Osteocyte (in vitro differentiated cells): Measurements from ENCODE around the gene JDP2. TPM values are rescaled to one million over a fixed set of nuclear protein-coding genes. Genes with fewer than 3 reads are reported as not detected.

ENCODE experiments used
- DNase-seq: peaks from one replicate; pipeline ENCODE4 v3.0.0; 2021; ENCODE audit warnings: mixed read lengths; ENCODE audit not compliant: unreplicated experiment; ENCODE audit errors: extremely low spot score
- H3K27ac Mint-ChIP-seq: one replicate; pipeline ENCODE4 v1.8.0; 2021; ENCODE audit warnings: mild to moderate bottlenecking, mixed read lengths; ENCODE audit not compliant: unreplicated experiment
- H3K27me3 Mint-ChIP-seq: one replicate; pipeline ENCODE4 v1.8.0; 2021; ENCODE audit warnings: mixed read lengths; ENCODE audit not compliant: unreplicated experiment
- H3K36me3 Mint-ChIP-seq: one replicate; pipeline ENCODE4 v1.8.0; 2021; ENCODE audit warnings: mixed read lengths; ENCODE audit not compliant: unreplicated experiment
- H3K4me1 Mint-ChIP-seq: one replicate; pipeline ENCODE4 v1.8.0; 2021; ENCODE audit warnings: mixed read lengths; ENCODE audit not compliant: unreplicated experiment
- H3K4me3 Mint-ChIP-seq: one replicate; pipeline ENCODE4 v1.8.0; 2021; ENCODE audit warnings: mild to moderate bottlenecking, moderate library complexity, mixed read lengths; ENCODE audit not compliant: unreplicated experiment
- H3K9me3 Mint-ChIP-seq: one replicate; pipeline ENCODE4 v1.8.0; 2021; ENCODE audit warnings: mixed read lengths; ENCODE audit not compliant: unreplicated experiment
- total RNA-seq: library from RNA; stranded (reverse); gene quantifications from 2 replicates; pipeline ENCODE4 v1.2.1, GENCODE V29; 2021
- TF ChIP-seq, protein P1 (sequence below): fragments of 200-600 bp; sonication (generic); IDR thresholded peaks from 2 replicates; pipeline ENCODE4 v1.5.0; 2021; ENCODE audit warnings: antibody characterized with exemption, mild to moderate bottlenecking, moderate library complexity

Gene JDP2
- total RNA-seq, 1 donor from 2014 or later: 57.1 TPM

DNA sequence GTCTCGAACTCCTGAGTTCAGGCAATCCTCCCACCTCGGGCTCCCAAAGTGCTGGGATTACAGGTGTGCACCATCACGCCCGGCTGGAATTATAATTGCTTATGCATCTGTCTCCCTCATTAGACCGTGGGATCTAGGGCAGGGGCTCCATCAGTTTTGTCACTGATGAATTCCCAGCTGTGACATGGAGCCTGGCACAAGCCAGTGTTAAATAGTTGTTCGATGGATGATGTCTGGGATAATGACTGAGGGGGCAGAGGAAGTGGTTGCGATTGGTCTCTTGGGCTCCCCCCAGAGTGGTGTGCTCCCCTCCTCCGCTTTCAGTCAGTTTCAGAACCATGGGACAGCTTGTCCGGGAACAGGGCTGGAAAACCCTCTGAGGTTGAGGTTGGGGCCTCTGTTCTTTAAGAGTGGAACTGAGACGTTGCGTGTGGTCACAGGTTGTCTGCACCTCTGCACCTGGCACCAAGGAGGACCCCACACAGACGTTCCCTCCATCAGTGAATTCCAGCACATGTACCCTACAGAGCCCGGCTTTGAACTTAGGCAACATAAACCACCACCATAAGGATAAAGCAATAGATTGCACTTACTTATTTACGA lies 63.7 kb downstream of the JDP2 start:
- H3K4me1 Mint-ChIP-seq: peaks cover 4% of the 10 kb centered on the region
- H3K27me3 Mint-ChIP-seq: peaks cover 19% of the 10 kb centered on the region
- H3K27ac Mint-ChIP-seq: no peak overlapping the region
- no peaks in the 10 kb centered on the region for H3K9me3 Mint-ChIP-seq
- TF ChIP-seq, protein P1, sequence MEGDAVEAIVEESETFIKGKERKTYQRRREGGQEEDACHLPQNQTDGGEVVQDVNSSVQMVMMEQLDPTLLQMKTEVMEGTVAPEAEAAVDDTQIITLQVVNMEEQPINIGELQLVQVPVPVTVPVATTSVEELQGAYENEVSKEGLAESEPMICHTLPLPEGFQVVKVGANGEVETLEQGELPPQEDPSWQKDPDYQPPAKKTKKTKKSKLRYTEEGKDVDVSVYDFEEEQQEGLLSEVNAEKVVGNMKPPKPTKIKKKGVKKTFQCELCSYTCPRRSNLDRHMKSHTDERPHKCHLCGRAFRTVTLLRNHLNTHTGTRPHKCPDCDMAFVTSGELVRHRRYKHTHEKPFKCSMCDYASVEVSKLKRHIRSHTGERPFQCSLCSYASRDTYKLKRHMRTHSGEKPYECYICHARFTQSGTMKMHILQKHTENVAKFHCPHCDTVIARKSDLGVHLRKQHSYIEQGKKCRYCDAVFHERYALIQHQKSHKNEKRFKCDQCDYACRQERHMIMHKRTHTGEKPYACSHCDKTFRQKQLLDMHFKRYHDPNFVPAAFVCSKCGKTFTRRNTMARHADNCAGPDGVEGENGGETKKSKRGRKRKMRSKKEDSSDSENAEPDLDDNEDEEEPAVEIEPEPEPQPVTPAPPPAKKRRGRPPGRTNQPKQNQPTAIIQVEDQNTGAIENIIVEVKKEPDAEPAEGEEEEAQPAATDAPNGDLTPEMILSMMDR: no peak
- peak; percentile 53 for DNase-seq
- H3K36me3 Mint-ChIP-seq: no peaks in the 10 kb centered on the region
- no peak overlapping the region for H3K4me3 Mint-ChIP-seq

- no peak overlapping the region for H3K4me3 Mint-ChIP-seq
- TF ChIP-seq, protein P1: no peak
- DNase-seq: peak; percentile 59
- H3K9me3 Mint-ChIP-seq: no peaks in the 10 kb centered on the region
- no peaks in the 10 kb centered on the region for H3K36me3 Mint-ChIP-seq
- no peak overlapping the region for H3K27ac Mint-ChIP-seq
- peaks cover 4% of the 10 kb centered on the region for H3K4me1 Mint-ChIP-seq
- H3K27me3 Mint-ChIP-seq: peaks cover 14% of the 10 kb centered on the region
Observed at GRCh38 chr14:75492832-75493591, 65.2 kb downstream of the JDP2 start.

GRCh38 chr14:75493592-75494087 lies 65.8 kb downstream of the JDP2 start:
- peak; percentile 56 for DNase-seq
- no peak overlapping the region for H3K27ac Mint-ChIP-seq
- TF ChIP-seq, protein P1: no peak
- H3K36me3 Mint-ChIP-seq: no peaks in the 10 kb centered on the region
- peaks cover 13% of the 10 kb centered on the region for H3K27me3 Mint-ChIP-seq
- no peaks in the 10 kb centered on the region for H3K9me3 Mint-ChIP-seq
- H3K4me1 Mint-ChIP-seq: peaks cover 3% of the 10 kb centered on the region
- H3K4me3 Mint-ChIP-seq: no peak overlapping the region

GRCh38 chr14:75494896-75495295 lies 67.1 kb downstream of the JDP2 start:
- peaks cover 15% of the 10 kb centered on the region for H3K27me3 Mint-ChIP-seq
- H3K4me3 Mint-ChIP-seq: no peak overlapping the region
- H3K9me3 Mint-ChIP-seq: no peaks in the 10 kb centered on the region
- no peak overlapping the region for H3K27ac Mint-ChIP-seq
- TF ChIP-seq, protein P1: no peak
- H3K4me1 Mint-ChIP-seq: no peaks in the 10 kb centered on the region
- DNase-seq: peak; percentile 65
- no peaks in the 10 kb centered on the region for H3K36me3 Mint-ChIP-seq

- TF ChIP-seq, protein P1: no peak
- DNase-seq: no peak
- H3K4me3 Mint-ChIP-seq: no peak overlapping the region
- no peaks in the 10 kb centered on the region for H3K4me1 Mint-ChIP-seq
- peaks cover 15% of the 10 kb centered on the region for H3K27me3 Mint-ChIP-seq
- H3K36me3 Mint-ChIP-seq: no peaks in the 10 kb centered on the region
- H3K27ac Mint-ChIP-seq: no peak overlapping the region
- H3K9me3 Mint-ChIP-seq: no peaks in the 10 kb centered on the region
Observed at GRCh38 chr14:75495399-75495798, 67.6 kb downstream of the JDP2 start.
